GM12891 (cell line): ENCODE results near the gene SNTG2.
"Not testable (repeated sequence)": the region's sequence is repeated elsewhere in the genome, so short reads cannot be mapped to it uniquely, and the experiment has no call there.

Experiments used
- DNase-seq: peaks from one replicate; pipeline ENCODE4 v3.0.0; 2011; ENCODE audit warnings: low spot score; ENCODE audit not compliant: insufficient read length
- FAIRE-seq: peaks from 2 replicates; lab custom pipeline; 2011; peaks lifted over from hg19 to GRCh38; lab: Jason Lieb, UNC
- PAX5 ChIP-seq: IDR thresholded peaks from 2 replicates; pipeline ENCODE4 v1.6.1; 2011; ENCODE audit warnings: low read length, moderate library complexity, mild to moderate bottlenecking; ENCODE audit not compliant: insufficient read depth, severe bottlenecking
- POLR2A ChIP-seq: IDR thresholded peaks from 2 replicates; pipeline ENCODE4 v1.6.1; 2011; ENCODE audit warnings: low read depth, low read length, control low read depth
- POLR2AphosphoS5 ChIP-seq: IDR thresholded peaks from 2 replicates; pipeline ENCODE4 v1.6.1; 2011; ENCODE audit warnings: low read depth, low read length, control low read depth
- POU2F2 ChIP-seq: IDR thresholded peaks from 2 replicates; pipeline ENCODE4 v1.6.1; 2011; ENCODE audit warnings: low read depth, mild to moderate bottlenecking, control low read depth, low read length, moderate library complexity
- SPI1 ChIP-seq: IDR thresholded peaks from 2 replicates; pipeline ENCODE4 v1.6.1; 2011; ENCODE audit warnings: low read depth, low read length, control low read depth
- TAF1 ChIP-seq: IDR thresholded peaks from 2 replicates; pipeline ENCODE4 v1.6.1; 2011; ENCODE audit warnings: low read depth, low read length, control low read depth

The SNTG2 gene

DNA sequence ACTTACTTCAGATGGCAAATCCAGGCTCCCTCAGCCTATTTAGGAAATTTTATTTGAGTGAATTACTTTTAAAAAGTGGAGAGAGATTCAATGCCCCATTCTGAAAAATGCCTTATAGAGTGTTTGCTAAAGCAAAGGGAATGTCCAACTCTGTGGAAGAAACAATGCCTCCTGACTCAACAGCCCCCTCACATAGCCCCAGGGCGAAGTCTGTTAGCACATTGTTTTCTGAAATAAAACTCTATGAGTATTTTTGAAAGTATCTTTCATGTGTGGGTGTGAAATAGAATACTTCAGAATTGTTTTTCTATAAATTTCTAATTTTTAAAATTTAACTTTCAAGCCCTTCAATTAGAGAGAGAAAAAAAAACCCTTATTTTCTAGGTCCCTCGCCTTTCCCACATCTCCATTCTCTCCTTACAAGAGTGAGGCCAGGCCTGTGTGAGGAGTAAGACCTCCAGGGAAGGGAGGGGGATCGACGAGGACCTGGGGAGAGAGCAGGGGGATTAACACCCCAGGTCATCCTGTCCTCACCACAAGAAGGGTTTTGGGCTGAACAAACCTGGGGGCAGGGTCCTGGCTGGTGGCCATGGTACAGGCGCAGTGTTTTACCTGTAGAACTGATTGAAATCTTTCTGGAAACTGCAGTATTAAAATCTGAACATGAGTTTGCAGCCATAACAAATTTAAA, 141.4 kb downstream of the SNTG2 start:
- no peak for FAIRE-seq
- no peak for DNase-seq

GRCh38 chr2:1093668-1094067, 143.0 kb downstream of the SNTG2 start:
- FAIRE-seq, DNase-seq: not testable (repeated sequence)

More for the DNA sequence above, 141.4 kb downstream of the SNTG2 start:
- TF ChIP-seq POLR2A (no peak), PAX5 (no peak), TAF1 (no peak), POLR2AphosphoS5 (no peak), POU2F2 (no peak), SPI1 (no peak)

DNA sequence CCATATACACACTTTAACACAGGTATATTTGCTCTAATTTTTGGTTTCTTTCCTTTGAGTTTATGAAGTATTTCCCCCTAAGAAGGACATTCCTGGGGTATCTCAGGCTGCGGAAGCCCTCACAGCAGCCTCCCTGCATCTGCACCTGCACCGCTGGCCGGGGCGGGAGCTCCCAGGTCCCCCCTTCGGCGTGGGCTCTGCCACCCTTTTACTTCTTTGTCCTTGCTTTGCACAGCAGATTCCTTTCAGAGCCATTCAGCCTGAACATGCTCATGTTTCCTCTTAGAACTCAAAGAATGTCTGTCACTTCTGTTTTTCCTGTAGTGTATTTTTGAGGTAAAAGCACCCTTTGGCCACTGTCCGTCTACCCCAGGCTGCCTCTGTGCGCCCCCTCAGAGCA, 146.5 kb downstream of the SNTG2 start:
- no peak for FAIRE-seq
- no peak for DNase-seq
- TF ChIP-seq PAX5 = no peak
- TF ChIP-seq SPI1 = no peak

- TF ChIP-seq TAF1 = no peak
- no peak for TF ChIP-seq POU2F2
- no peak for TF ChIP-seq POLR2A
- TF ChIP-seq SPI1 = no peak
- TF ChIP-seq POLR2AphosphoS5 = no peak
- TF ChIP-seq PAX5 = no peak
- no peak for FAIRE-seq
These were observed 148.8 kb downstream of the SNTG2 start for GRCh38 chr2:1099418-1099817.

DNA sequence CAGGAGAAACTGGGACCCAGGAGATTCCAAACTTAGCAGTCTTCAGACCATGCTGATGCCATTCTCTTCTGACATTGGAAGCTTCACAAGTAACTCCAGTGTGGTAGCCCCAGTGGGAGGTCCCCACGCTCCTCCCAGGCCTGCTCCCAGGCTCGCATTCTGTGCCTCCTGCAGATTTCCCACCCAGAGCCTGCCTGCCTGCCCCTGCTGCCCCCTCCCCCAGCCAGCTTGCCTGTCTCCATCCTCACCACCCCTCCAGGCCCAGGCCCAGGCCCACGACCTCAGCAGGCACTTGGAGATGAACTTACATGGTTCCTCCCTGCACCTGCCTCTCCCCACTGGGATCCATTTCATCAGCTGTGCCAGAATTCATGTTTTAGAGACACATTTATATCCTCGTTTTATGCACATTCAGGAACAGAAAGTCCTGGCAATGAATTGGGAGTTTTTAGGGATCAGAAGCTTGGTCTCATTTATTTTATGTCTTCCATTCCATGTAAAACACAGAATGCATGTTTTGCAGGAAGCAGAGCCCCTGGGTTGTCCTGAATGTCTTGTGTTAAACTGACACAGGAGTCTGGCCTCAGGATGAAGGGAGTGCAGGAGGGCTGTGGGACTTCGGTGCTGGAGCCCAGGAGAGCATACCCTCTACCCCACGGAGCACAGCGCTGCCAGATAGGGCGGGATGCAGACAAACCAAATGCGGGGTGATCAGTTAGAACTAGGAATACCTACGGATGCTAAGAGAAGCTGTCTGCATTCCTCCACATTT, 150.5 kb downstream of the SNTG2 start:
- TF ChIP-seq POLR2A (no peak), POU2F2 (no peak), TAF1 (no peak), POLR2AphosphoS5 (no peak), SPI1 (no peak), PAX5 (no peak)
- DNase-seq (no peak), FAIRE-seq (no peak)

More at GRCh38 chr2:1099418-1099817, 148.8 kb downstream of the SNTG2 start:
- DNase-seq = no peak

GRCh38 chr2:1101982-1102590, 151.4 kb downstream of the SNTG2 start:
- FAIRE-seq (no peak), DNase-seq (no peak)
- TF ChIP-seq SPI1 (no peak), POLR2AphosphoS5 (no peak), POU2F2 (no peak), POLR2A (no peak), PAX5 (no peak), TAF1 (no peak)

GRCh38 chr2:1104364-1104763, 153.7 kb downstream of the SNTG2 start:
- no peak for TF ChIP-seq SPI1
- TF ChIP-seq POLR2A = no peak
- TF ChIP-seq PAX5 = no peak
- TF ChIP-seq POLR2AphosphoS5 = no peak
- no peak for TF ChIP-seq TAF1
- no peak for TF ChIP-seq POU2F2
- no peak for DNase-seq
- no peak for FAIRE-seq

- not testable (repeated sequence) for DNase-seq, FAIRE-seq
These were observed 155.7 kb downstream of the SNTG2 start for GRCh38 chr2:1106344-1106743.

- DNase-seq (no peak), FAIRE-seq (no peak)
- TF ChIP-seq SPI1 = no peak
These were observed 165.3 kb downstream of the SNTG2 start for GRCh38 chr2:1115843-1116539.

GRCh38 chr2:1117569-1117968, 166.9 kb downstream of the SNTG2 start:
- TF ChIP-seq POU2F2 (no peak), POLR2AphosphoS5 (no peak), PAX5 (no peak), TAF1 (no peak), SPI1 (no peak), POLR2A (no peak)
- FAIRE-seq (no peak), DNase-seq (no peak)
